Measurements from ENCODE around the gene PDIK1L.

Gene PDIK1L

DNA sequence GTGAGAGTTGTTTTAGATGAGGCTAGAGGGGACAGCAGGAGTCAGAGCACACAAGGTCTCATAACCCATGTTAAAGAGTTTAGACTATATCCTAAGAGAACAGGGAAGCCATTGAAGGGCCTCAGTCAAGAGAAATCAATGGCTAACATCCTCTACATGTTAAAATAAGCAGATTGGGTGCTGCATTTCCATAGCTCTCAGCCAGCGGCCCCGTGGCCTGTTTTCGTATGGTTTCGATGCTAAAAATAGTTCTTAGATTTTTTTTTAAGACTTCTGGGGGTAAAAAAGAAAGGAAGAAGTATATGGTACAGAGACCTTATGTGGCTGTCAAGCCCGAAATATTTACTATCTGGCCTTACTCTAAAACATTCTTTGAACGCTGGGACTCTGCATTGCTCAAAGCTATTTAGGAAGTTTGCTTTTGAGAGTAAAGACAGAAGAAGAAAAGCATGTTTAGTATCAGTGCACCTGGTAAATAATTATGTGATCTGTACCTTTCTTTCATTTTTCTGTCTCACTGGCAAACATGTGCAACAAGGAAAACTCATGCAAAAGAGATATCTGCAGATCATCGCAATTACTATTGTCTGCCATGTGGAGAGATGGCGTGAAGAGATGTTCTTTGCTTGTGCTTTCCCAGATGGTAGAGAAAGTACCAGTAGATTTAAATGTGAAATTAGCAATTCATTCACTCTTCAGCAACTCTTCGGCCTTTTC, 8.4 kb downstream of the PDIK1L start:
- no peaks in the 10 kb centered on the region for H3K9me3 ChIP-seq (ENCODE audit: control insufficient read depth in 1 of 2, low read length in 2 of 2)
- no peak overlapping the region for H3K4me3 ChIP-seq (ENCODE audit: low read depth in 1 of 2, low read length in 2 of 2)
- H3K36me3 ChIP-seq (ENCODE audit: control insufficient read depth in 1 of 2, insufficient read depth in 2 of 2, low read length in 2 of 2): peaks cover 9 to 35% of the 10 kb centered on the region in 2 donors
- H3K9ac ChIP-seq (ENCODE audit: low read depth in 1 of 2, low read length in 2 of 2): no peak overlapping the region
- no peak overlapping the region for H3K27ac ChIP-seq (ENCODE audit: low read depth, low read length)
- H3K27me3 ChIP-seq (ENCODE audit: control insufficient read depth in 1 of 2, insufficient read depth in 2 of 2, low read length in 2 of 2): no peaks in the 10 kb centered on the region
- H3K4me1 ChIP-seq (ENCODE audit: control insufficient read depth in 1 of 2, insufficient read depth in 2 of 2, low read length in 2 of 2): peaks cover 6 to 35% of the 10 kb centered on the region in 2 donors

DNA sequence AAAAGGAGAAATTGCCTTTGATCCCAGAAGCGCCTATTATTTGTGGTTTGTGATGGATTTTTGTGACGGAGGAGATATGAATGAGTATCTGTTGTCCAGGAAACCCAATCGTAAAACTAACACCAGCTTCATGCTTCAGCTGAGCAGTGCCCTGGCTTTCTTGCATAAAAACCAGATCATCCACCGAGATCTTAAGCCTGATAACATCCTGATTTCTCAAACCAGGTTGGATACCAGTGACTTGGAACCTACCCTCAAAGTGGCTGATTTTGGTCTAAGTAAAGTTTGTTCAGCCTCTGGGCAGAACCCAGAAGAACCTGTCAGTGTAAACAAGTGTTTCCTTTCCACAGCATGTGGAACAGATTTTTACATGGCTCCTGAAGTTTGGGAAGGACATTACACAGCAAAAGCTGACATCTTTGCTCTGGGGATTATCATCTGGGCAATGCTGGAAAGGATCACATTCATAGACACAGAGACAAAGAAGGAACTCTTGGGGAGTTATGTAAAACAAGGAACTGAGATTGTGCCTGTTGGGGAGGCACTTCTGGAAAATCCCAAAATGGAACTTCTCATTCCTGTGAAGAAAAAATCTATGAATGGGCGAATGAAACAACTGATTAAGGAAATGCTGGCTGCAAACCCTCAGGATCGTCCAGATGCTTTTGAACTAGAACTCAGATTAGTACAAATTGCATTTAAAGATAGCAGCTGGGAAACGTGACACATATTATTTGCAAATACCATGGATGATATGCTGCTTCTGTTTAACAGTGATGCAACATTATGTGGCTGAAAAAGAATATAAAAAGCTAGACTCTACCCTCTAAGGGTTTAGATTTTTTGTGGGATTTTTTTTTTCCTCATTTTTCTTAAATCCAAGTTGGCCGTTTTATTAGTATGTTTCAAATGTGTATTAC, 10.5 kb downstream of the PDIK1L start:
- Histone ChIP-seq H3K27me3 (ENCODE audit: control insufficient read depth in 1 of 2, insufficient read depth in 2 of 2, low read length in 2 of 2) (no peaks in the 10 kb centered on the region), H3K4me3 (ENCODE audit: low read depth in 1 of 2, low read length in 2 of 2) (no peak overlapping the region), H3K27ac (ENCODE audit: low read depth, low read length) (no peak overlapping the region), H3K9ac (ENCODE audit: low read depth in 1 of 2, low read length in 2 of 2) (no peak overlapping the region), H3K4me1 (ENCODE audit: control insufficient read depth in 1 of 2, insufficient read depth in 2 of 2, low read length in 2 of 2) (peaks cover 15 to 45% of the 10 kb centered on the region in 2 donors), H3K9me3 (ENCODE audit: control insufficient read depth in 1 of 2, low read length in 2 of 2) (no peaks in the 10 kb centered on the region), H3K36me3 (ENCODE audit: control insufficient read depth in 1 of 2, insufficient read depth in 2 of 2, low read length in 2 of 2) (peaks cover 9 to 29% of the 10 kb centered on the region in 2 donors)

DNA sequence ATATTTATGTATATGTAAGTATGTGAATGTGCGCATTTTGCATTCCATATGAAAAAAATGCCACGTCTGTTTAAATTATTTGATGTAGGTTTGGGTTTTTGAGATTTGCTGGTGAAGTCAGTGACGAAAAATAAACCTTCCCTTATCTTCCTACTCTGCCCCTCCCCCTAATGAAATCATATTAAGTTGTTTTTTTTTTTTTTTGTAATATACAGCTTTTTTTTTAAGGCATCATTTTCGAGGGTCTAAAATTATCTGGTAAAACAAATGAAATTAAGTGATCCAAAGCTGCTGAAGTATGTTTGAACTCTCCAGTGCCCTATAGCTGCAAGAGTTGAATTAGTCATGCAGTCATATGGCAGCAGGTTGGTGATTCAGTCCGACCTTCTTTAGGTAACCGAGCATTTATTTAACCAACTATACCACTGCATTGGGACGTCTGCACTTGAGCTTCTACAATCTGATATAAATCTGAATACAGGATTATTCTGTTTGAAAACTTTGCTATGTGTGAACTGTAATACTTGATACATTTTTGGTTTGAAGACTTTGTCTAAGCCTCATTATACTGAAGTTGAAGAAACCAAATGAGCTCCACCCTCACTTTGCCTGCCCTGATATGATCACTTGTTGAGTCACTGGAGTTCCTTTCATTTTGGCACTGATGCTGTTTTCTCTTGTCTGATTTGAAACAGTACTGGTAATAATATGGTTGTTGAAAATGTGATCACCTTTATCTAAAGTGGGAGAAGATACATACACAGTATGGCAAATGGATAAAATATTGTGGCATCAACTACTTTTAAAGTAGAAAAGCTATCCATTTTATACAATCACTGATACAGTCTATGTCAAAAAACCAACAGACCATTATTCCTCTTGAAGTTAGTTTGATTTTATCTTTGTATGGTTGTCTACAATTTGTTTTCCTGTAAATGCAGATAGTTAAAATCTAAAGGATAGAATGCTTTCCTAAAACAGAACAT, 11.7 kb downstream of the PDIK1L start:
- Histone ChIP-seq H3K27ac (ENCODE audit: low read depth, low read length) (no peak overlapping the region), H3K4me1 (ENCODE audit: control insufficient read depth in 1 of 2, insufficient read depth in 2 of 2, low read length in 2 of 2) (peaks cover 21 to 57% of the 10 kb centered on the region in 2 donors), H3K4me3 (ENCODE audit: low read depth in 1 of 2, low read length in 2 of 2) (no peak overlapping the region), H3K27me3 (ENCODE audit: control insufficient read depth in 1 of 2, insufficient read depth in 2 of 2, low read length in 2 of 2) (no peaks in the 10 kb centered on the region), H3K36me3 (ENCODE audit: control insufficient read depth in 1 of 2, insufficient read depth in 2 of 2, low read length in 2 of 2) (peaks cover 7 to 21% of the 10 kb centered on the region in 2 donors), H3K9me3 (ENCODE audit: control insufficient read depth in 1 of 2, low read length in 2 of 2) (no peaks in the 10 kb centered on the region), H3K9ac (ENCODE audit: low read depth in 1 of 2, low read length in 2 of 2) (no peak overlapping the region)

DNA sequence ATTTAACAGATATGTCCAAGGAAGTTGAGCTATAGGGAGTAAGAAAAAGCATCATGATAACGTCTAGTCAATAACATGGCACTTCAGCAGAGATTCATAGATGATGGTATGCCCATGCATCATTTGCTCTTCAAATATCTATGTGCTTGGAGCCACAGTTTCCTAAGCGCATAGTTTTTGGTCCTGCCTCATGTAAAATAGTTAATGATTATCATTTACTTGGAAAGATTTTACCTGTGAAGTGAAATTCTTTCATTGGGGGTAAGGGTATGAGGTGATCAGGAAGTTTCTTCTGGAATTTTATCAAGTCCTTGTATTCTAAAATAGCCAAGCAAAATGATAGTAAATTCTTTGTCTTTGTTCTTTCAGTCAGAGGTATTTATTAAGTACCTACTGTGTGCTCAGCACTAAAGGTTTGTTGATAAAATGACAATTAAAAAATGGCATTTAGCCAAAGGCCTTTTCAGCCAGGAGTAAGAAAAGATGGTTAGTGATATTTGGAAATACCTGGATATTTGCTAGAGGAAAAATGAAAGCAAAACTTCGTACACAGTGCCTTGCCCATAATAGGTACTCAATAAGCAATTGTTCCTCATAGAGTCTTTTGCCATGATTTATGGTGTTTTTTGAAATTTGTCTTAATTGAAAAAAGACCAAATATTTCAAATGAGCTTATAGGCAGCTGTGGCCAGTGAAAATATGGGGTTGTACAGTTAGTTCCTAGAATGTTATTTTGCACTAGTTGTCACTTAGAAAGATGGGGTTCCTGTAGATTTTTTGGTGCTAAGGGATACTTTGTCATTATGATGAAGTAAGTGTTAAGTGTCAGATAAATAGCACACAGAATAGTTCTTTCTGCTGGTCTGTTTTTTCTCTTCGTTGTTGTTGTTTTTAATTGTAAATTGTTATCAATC, 13.1 kb downstream of the PDIK1L start:
- no peak overlapping the region for H3K27ac ChIP-seq (ENCODE audit: low read depth, low read length)
- no peaks in the 10 kb centered on the region for H3K9me3 ChIP-seq (ENCODE audit: control insufficient read depth in 1 of 2, low read length in 2 of 2)
- peaks cover 3 to 9% of the 10 kb centered on the region in 2 donors for H3K36me3 ChIP-seq (ENCODE audit: control insufficient read depth in 1 of 2, insufficient read depth in 2 of 2, low read length in 2 of 2)
- H3K27me3 ChIP-seq (ENCODE audit: control insufficient read depth in 1 of 2, insufficient read depth in 2 of 2, low read length in 2 of 2): no peaks in the 10 kb centered on the region
- no peak overlapping the region for H3K9ac ChIP-seq (ENCODE audit: low read depth in 1 of 2, low read length in 2 of 2)
- no peak overlapping the region for H3K4me3 ChIP-seq (ENCODE audit: low read depth in 1 of 2, low read length in 2 of 2)
- peaks cover 21 to 64% of the 10 kb centered on the region in 2 donors for H3K4me1 ChIP-seq (ENCODE audit: control insufficient read depth in 1 of 2, insufficient read depth in 2 of 2, low read length in 2 of 2)

DNA sequence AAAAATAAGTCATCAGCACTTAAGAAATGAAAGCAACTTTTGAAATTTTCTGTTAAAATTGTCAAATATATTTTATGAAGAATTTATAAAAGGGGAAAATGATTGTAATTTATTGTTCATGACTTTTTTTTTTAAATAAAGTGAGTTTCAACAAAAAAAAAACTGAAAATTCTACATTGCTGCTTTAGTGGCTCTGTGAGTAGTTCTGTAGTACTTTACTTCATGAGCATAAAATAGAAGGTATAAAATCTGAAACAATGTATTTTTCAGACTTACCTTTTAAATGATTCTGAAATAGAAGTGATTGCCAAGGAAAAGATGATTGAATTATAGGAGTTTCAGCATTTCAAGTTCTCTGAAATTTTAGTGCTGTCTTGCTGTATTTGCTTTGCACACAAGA, 13.8 kb downstream of the PDIK1L start:
- Histone ChIP-seq H3K27ac (ENCODE audit: low read depth, low read length) (no peak overlapping the region), H3K36me3 (ENCODE audit: control insufficient read depth in 1 of 2, insufficient read depth in 2 of 2, low read length in 2 of 2) (peaks cover 3 to 9% of the 10 kb centered on the region in 2 donors), H3K9me3 (ENCODE audit: control insufficient read depth in 1 of 2, low read length in 2 of 2) (no peaks in the 10 kb centered on the region), H3K4me3 (ENCODE audit: low read depth in 1 of 2, low read length in 2 of 2) (no peak overlapping the region), H3K4me1 (ENCODE audit: control insufficient read depth in 1 of 2, insufficient read depth in 2 of 2, low read length in 2 of 2) (peaks cover 21 to 64% of the 10 kb centered on the region in 2 donors), H3K9ac (ENCODE audit: low read depth in 1 of 2, low read length in 2 of 2) (no peak overlapping the region), H3K27me3 (ENCODE audit: control insufficient read depth in 1 of 2, insufficient read depth in 2 of 2, low read length in 2 of 2) (no peaks in the 10 kb centered on the region)

DNA sequence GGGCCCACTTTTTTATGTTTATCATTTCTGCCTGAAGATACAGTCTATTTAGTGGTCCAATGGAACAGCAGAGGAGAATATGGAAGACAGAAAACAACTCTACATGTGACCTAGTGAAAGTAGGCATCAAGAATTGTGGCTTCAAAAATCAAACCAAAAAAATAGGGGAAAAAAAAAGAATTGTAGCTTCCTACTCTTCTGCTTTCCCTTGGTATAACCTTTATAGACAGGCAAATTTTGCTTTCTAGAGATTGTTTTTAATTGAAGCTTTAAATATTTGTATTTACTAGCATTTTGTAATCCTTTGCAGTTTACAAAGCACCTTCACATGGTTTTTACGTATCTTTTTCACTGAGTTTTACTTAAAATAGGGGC, 14.3 kb downstream of the PDIK1L start:
- Histone ChIP-seq H3K9me3 (ENCODE audit: control insufficient read depth in 1 of 2, low read length in 2 of 2) (no peaks in the 10 kb centered on the region), H3K4me3 (ENCODE audit: low read depth in 1 of 2, low read length in 2 of 2) (no peak overlapping the region), H3K9ac (ENCODE audit: low read depth in 1 of 2, low read length in 2 of 2) (peak overlapping the region in 1 of 2 donors; percentile 15), H3K4me1 (ENCODE audit: control insufficient read depth in 1 of 2, insufficient read depth in 2 of 2, low read length in 2 of 2) (peaks cover 21 to 64% of the 10 kb centered on the region in 2 donors), H3K27me3 (ENCODE audit: control insufficient read depth in 1 of 2, insufficient read depth in 2 of 2, low read length in 2 of 2) (no peaks in the 10 kb centered on the region), H3K36me3 (ENCODE audit: control insufficient read depth in 1 of 2, insufficient read depth in 2 of 2, low read length in 2 of 2) (peaks cover 3 to 9% of the 10 kb centered on the region in 2 donors), H3K27ac (ENCODE audit: low read depth, low read length) (peak overlapping the region; percentile 15)

DNA sequence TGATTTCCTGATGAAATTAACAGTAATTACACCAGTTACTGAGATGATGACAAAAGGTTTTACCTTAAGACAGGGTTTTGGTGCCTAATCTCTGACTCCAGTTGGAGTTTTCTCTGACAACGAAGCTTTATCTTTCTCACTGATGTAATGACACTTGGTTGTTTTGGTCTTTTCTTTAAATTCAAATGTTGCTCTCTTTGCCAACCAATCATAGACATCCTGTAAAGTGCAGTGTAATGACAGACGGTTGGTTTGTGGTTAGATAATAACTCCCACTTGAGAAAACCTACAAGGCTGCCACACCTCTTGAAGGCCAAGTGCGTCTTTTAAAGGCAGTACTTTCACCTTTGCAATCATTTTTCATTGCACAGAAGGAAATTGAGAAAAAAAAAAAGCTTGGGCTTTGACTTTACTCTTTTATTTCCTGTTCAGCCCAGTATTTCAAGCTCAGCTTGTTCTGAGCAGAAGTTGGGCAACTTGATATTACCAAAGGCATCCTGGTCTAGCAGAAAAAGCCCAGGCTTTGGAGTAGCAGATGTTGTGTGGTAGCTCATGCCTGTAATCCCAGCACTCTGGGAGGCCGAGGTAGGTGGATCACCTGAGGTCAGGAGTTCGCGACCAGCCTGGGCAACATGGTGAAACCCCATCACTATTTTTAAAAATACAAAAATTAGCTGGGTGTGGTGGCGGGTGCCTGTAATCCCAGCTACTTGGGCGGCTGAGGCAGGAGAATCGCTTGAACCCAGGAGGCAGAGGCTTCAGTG, 14.9 kb downstream of the PDIK1L start:
- H3K4me3 ChIP-seq (ENCODE audit: low read depth in 1 of 2, low read length in 2 of 2): peak overlapping the region; percentile 73 to 75
- H3K27me3 ChIP-seq (ENCODE audit: control insufficient read depth in 1 of 2, insufficient read depth in 2 of 2, low read length in 2 of 2): no peaks in the 10 kb centered on the region
- no peaks in the 10 kb centered on the region for H3K9me3 ChIP-seq (ENCODE audit: control insufficient read depth in 1 of 2, low read length in 2 of 2)
- H3K27ac ChIP-seq (ENCODE audit: low read depth, low read length): peak overlapping the region; percentile 48
- H3K4me1 ChIP-seq (ENCODE audit: control insufficient read depth in 1 of 2, insufficient read depth in 2 of 2, low read length in 2 of 2): peaks cover 21 to 60% of the 10 kb centered on the region in 2 donors
- peaks cover 3 to 9% of the 10 kb centered on the region in 2 donors for H3K36me3 ChIP-seq (ENCODE audit: control insufficient read depth in 1 of 2, insufficient read depth in 2 of 2, low read length in 2 of 2)
- H3K9ac ChIP-seq (ENCODE audit: low read depth in 1 of 2, low read length in 2 of 2): peak overlapping the region; percentile 56 to 62

DNA sequence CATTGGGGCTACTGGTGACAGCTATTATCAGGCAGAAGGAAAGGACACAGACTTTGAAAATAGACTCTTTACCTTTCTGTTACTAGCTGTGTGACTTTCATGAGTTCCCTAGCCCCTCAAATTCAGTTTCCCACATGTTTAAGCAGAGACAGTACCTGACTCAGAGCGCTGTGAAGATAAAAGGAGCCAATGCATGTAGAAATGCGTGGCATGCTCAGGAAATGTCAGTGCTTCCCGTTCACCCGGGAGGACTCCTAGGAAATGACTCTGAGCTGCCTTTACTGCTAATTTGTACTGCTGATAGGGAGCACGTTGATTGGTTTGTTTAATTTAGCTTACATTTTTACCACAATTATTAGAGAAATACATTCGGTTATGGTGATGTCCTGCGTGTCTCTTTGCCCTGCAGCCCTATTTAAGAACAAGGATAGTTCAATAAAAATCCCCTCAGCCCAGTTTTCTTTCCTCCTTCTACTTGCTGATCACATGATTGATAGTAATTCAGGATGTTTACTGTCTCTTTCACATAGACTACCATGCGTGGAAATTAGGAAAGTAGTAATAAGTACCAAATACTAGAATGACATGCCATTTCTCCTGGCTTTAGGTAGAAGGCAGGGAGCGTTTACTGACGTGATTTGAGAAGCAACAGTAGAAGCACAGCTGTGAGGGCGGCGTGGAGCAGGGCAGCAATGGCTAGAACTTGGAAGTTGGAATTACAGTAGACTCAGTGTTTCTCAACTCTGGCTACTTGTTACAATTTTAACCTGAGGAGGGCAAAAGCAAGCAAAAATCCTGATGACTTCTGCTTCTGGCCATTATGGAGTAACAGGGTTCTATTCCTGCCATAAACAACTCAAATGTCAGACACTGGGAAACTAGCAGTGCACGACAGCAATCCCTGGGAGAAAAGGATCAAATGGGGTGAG, 15.9 kb downstream of the PDIK1L start:
- H3K27me3 ChIP-seq (ENCODE audit: control insufficient read depth in 1 of 2, insufficient read depth in 2 of 2, low read length in 2 of 2): no peaks in the 10 kb centered on the region
- peak overlapping the region; percentile 56 to 62 for H3K9ac ChIP-seq (ENCODE audit: low read depth in 1 of 2, low read length in 2 of 2)
- H3K4me3 ChIP-seq (ENCODE audit: low read depth in 1 of 2, low read length in 2 of 2): peak overlapping the region; percentile 73 to 75
- peak overlapping the region; percentile 48 for H3K27ac ChIP-seq (ENCODE audit: low read depth, low read length)
- H3K9me3 ChIP-seq (ENCODE audit: control insufficient read depth in 1 of 2, low read length in 2 of 2): no peaks in the 10 kb centered on the region
- peaks cover under 1 to 3% of the 10 kb centered on the region in 2 donors for H3K36me3 ChIP-seq (ENCODE audit: control insufficient read depth in 1 of 2, insufficient read depth in 2 of 2, low read length in 2 of 2)
- peaks cover 21 to 51% of the 10 kb centered on the region in 2 donors for H3K4me1 ChIP-seq (ENCODE audit: control insufficient read depth in 1 of 2, insufficient read depth in 2 of 2, low read length in 2 of 2)
